Endothelial cell (in vitro differentiated cells): Measurements from ENCODE around the gene UGT2B15. TPM values are rescaled to one million over a fixed set of nuclear protein-coding genes. Genes with fewer than 3 reads are reported as not detected.
"Not testable (repeated sequence)": the region's sequence is repeated elsewhere in the genome, so short reads cannot be mapped to it uniquely, and the experiment has no call there.

ENCODE experiments used
- DNase-seq: peaks from one replicate; pipeline ENCODE4 v3.0.0; 2021; ENCODE audit warnings: low spot score
- H3K27ac Mint-ChIP-seq: one replicate; pipeline ENCODE4 v1.8.0; 2021; ENCODE audit warnings: mixed read lengths, inconsistent platforms; ENCODE audit not compliant: unreplicated experiment
- H3K27me3 Mint-ChIP-seq: one replicate; pipeline ENCODE4 v1.8.0; 2021; ENCODE audit warnings: mild to moderate bottlenecking, moderate library complexity, mixed read lengths, inconsistent platforms; ENCODE audit not compliant: unreplicated experiment
- H3K36me3 Mint-ChIP-seq: one replicate; pipeline ENCODE4 v1.8.0; 2021; ENCODE audit warnings: mild to moderate bottlenecking, low read depth, mixed read lengths, inconsistent platforms; ENCODE audit not compliant: unreplicated experiment
- H3K4me1 Mint-ChIP-seq: one replicate; pipeline ENCODE4 v1.8.0; 2021; ENCODE audit warnings: mild to moderate bottlenecking, mixed read lengths, inconsistent platforms; ENCODE audit not compliant: unreplicated experiment
- H3K4me3 Mint-ChIP-seq: one replicate; pipeline ENCODE4 v1.8.0; 2021; ENCODE audit warnings: mild to moderate bottlenecking, mixed read lengths, inconsistent platforms; ENCODE audit not compliant: unreplicated experiment
- H3K9me3 Mint-ChIP-seq: one replicate; pipeline ENCODE4 v1.8.0; 2021; ENCODE audit warnings: mixed read lengths, inconsistent platforms; ENCODE audit not compliant: unreplicated experiment
- CTCF ChIP-seq: fragments of 200-600 bp; sonication (generic); IDR thresholded peaks from one replicate; pipeline ENCODE4 v1.5.0; 2021; ENCODE audit warnings: antibody characterized with exemption; ENCODE audit not compliant: unreplicated experiment
- total RNA-seq: library from RNA; stranded (reverse); fragmentation: NEBNext Ultra II Directional; extraction: Animal tissue kit (Norgen Biotek cat#: 25700); gene quantifications from one replicate; pipeline ENCODE4 v1.2.1, GENCODE V29; 2021; ENCODE audit not compliant: unreplicated experiment

UGT2B15 gene
- total RNA-seq, 1 donor from 2014 or later: not detected

- no peak overlapping the region for H3K4me3 Mint-ChIP-seq
- no peaks in the 10 kb centered on the region for H3K36me3 Mint-ChIP-seq
- TF ChIP-seq CTCF: no peak
- no peak for DNase-seq
- peaks cover 13% of the 10 kb centered on the region for H3K4me1 Mint-ChIP-seq
- no peak overlapping the region for H3K27ac Mint-ChIP-seq
- H3K27me3 Mint-ChIP-seq: no peaks in the 10 kb centered on the region
- no peaks in the 10 kb centered on the region for H3K9me3 Mint-ChIP-seq
These were observed 18.5 kb downstream of the UGT2B15 start for GRCh38 chr4:68651932-68652331.

GRCh38 chr4:68630371-68630770, 40.1 kb downstream of the UGT2B15 start:
- no peak for DNase-seq
- Mint-ChIP-seq H3K4me1 (no peaks in the 10 kb centered on the region), H3K9me3 (no peaks in the 10 kb centered on the region), H3K27ac (no peak overlapping the region), H3K4me3 (no peak overlapping the region), H3K27me3 (no peaks in the 10 kb centered on the region), H3K36me3 (no peaks in the 10 kb centered on the region)
- no peak for TF ChIP-seq CTCF

- DNase-seq, H3K27ac Mint-ChIP-seq, H3K9me3 Mint-ChIP-seq, H3K27me3 Mint-ChIP-seq, H3K4me3 Mint-ChIP-seq, H3K36me3 Mint-ChIP-seq, H3K4me1 Mint-ChIP-seq: not testable (repeated sequence)
These were observed 47.7 kb downstream of the UGT2B15 start for GRCh38 chr4:68622731-68623130.

GRCh38 chr4:68617003-68617698, 53.3 kb downstream of the UGT2B15 start:
- no peaks in the 10 kb centered on the region for H3K4me1 Mint-ChIP-seq
- peaks cover 2% of the 10 kb centered on the region for H3K27me3 Mint-ChIP-seq
- H3K9me3 Mint-ChIP-seq: no peaks in the 10 kb centered on the region
- no peaks in the 10 kb centered on the region for H3K36me3 Mint-ChIP-seq
- no peak overlapping the region for H3K27ac Mint-ChIP-seq
- no peak for DNase-seq
- H3K4me3 Mint-ChIP-seq: no peak overlapping the region
- no peak for TF ChIP-seq CTCF

- Mint-ChIP-seq H3K4me3 (no peak overlapping the region), H3K27ac (no peak overlapping the region), H3K4me1 (no peaks in the 10 kb centered on the region), H3K9me3 (no peaks in the 10 kb centered on the region), H3K27me3 (peaks cover 1% of the 10 kb centered on the region), H3K36me3 (no peaks in the 10 kb centered on the region)
- no peak for TF ChIP-seq CTCF
- DNase-seq: no peak
These were observed 54.6 kb downstream of the UGT2B15 start for GRCh38 chr4:68615699-68616422.
